Measurements from ENCODE around the gene TRAPPC13.
"Not testable (repeated sequence)": the region's sequence is repeated elsewhere in the genome, so short reads cannot be mapped to it uniquely, and the experiment has no call there.

TRAPPC13 gene

DNA sequence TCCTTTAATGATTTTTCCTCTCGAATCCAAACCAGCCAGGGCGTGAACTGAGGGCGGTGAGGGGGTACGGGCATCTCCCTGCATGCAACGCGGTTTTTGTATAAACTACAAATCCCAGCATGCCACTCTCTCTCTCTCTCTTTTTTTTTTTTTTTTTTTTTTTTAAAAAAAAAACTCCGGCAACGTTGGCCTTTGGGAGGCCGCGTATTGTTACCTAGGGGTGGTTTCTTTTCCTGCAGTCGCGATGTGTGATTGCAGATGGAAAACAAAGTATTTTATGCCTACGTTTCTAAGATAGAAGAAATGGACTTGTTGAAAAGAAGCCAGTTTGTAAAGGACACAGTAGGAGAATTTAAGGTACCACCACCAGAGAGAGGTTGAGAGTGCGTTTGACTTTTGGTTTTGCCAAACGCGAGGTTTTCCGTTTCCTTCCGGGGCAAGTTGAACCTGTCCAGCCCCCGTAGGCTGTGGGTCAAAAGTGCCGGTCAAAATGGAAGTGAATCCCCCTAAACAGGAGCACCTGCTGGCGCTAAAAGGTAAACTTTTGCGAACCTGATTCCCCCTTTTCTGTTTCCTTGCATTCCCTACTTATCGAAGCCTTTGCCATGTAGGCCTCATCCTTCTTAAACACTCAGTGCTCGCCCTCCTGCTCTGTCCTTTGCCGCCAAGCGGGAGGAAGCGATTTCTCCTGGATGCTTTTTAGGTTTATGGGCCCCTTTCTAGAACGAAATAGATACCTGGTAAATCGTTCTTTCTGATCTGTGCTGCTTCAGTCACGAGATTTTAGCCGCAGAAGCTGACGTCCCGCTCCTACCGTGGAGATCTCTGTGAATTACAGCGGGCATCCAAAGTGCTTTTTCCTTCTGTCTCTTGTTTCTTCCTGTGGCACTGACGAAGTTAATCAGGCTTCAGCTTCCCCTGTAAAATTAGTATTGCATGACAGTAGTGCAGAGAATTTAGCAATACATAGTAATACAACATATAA lies at the start of gene TRAPPC13, which contains the start of gene SHLD3:
TSS of gene TRAPPC13 (plus strand) at position 457 of the 985 bp plus-strand sequence. CDS start at position 491, 34 bp downstream.
TSS of gene SHLD3 (plus strand) at position 457 of the 985 bp plus-strand sequence. CDS start 4,561 bp downstream, outside the sequence.
- DNase-seq: peak; percentile 91

GRCh38 chr5:65577141-65577540 lies 47.7 kb upstream of the TRAPPC13 start:
- DNase-seq: no peak

DNA sequence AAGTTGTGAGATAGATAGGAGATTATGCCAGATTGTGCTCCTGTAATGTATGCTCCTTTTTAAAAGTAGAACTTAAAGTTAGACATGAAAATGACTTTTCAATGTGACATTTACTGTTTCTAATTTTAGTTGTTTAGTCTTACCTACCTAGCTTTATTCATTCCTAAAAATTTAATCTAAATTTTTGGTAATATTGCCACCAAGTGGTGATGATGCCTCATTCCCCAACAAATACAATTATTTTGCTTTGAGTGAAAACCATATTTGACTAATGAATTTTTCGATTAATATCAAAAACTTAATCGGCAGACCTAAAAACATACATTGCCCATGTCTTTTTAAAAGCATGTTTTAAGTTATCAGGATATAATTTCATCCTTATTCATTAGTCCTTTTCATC lies 36.1 kb upstream of the TRAPPC13 start:
- DNase-seq: no peak

- not testable (repeated sequence) for DNase-seq
Measured at GRCh38 chr5:65601761-65602160, 23.1 kb upstream of the TRAPPC13 start.

- peak; percentile 83 for DNase-seq
Measured at GRCh38 chr5:65611524-65611923, 13.3 kb upstream of the TRAPPC13 start.

DNA sequence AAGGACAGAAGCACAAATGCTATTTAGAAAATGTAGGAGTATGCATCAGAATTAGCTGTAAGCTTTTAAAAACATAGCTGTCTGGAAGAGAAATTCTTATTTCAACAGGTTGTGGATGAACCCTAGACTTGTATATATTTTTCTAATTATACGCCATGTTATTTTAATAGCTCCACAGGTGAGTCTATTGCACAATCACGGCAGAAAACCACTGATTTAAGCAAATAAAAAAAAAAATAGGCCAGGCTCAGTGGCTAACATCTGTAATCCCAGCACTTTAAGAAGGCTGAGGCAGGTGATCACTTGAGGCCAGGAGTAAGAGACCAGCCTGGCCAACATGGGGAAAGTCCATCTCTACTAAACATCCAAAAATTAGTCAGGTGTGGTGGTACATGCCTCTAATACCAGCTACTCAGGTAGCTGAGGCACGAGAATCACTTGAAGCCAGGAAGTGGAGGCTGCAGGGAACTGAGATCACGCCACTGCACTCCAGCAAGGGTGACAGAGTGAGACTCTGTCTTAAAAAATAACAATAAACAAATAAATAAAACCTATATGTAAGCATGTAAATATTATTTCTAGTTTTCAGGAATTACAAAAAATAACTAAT lies 12.4 kb upstream of the TRAPPC13 start:
- DNase-seq: peak; percentile 0

DNA sequence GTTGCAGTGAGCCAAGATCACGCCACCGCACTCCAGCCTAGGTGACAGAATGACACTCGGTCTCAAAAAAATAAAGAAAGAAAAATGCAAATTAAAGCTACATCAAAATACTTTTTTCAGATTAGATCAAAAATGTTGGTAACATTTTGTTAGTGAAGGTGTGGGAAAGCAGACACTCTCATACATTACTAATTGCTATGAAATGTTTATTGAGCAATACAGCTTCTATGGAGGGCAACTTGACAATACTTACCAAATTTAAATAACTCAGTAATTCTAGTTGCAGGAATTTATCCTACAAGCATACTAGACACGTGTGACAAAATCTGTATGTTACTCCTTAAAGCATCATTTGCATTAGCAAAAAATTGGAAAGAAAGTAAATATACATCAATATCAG lies 4.8 kb upstream of the TRAPPC13 start:
- no peak for DNase-seq

- not testable (repeated sequence) for DNase-seq
Measured at GRCh38 chr5:65621961-65622360, 2.9 kb upstream of the TRAPPC13 start.

DNA sequence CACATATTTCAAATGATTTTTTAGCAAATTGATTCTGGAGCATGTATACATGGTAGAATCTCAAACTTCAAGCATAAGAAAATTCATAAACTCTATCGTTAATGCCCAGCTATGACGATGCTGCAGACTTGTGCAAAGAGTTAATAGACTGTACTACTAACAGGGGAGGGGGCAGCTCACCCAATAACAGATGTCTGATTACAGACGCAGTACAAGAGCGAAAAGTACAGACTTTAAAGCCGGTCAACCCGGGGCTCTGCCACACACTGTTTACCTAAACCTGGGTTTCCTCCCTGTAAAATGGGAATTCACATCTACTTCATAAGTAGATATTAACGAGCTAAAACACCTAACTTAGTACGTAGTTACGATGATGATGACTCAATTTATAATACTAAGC lies 1.3 kb upstream of the TRAPPC13 start:
- no peak for DNase-seq

DNA sequence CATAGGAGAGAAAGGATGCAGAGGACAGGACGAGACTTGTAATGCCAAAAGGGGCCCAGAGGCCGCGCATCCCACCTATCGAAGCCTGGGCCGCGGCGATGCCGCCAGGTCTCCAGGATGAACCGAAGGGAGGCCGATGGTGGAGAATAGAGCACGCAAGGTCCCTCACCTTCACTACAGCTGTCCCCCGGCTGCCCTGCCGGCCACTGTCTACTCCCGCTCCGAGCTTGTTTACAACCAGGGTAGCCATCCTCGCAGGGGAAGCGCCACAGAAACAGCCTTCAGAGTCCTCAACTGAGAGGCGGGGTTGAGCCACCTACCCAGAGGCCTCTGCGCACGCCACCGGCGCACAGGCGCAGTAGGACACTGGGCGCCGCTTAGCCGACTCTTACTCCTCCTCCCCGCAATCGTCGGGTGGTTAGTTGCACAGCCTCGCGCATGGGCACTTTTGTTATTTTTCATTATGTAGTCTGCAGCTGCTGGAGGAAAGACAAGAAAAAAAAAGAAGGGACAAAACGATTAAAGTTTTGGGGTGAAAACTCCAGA lies 729 bp upstream of the TRAPPC13 start, which contains the start of gene TRIM23:
TSS of gene TRIM23 (minus strand) at position 309 of the 546 bp plus-strand sequence. CDS start at position 250, 59 bp downstream.
- peak; percentile 91 for DNase-seq

- no peak for DNase-seq
Measured at GRCh38 chr5:65625743-65626142, 916 bp downstream of the TRAPPC13 start.

- DNase-seq: no peak
Measured at GRCh38 chr5:65630981-65631380, 6.2 kb downstream of the TRAPPC13 start.

DNA sequence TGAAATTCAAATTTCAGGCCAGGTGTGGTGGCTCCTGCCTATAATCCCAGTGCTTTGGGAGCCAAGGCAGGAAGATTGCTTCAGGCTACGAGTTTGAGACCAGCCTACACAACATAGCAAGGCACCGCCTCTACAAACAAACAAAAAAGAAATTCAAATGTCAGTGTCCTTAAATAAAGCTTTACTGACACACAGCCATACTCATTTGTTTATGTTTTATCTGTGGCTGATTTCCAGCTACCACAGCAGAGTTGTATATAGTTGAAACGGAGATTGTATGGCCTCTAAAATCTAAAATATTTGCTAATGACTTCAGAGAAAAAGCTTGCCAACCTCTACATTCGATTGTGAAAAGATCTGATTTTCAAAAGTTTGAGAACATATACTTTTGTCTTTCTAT lies 15.4 kb downstream of the TRAPPC13 start:
- no peak for DNase-seq

DNA sequence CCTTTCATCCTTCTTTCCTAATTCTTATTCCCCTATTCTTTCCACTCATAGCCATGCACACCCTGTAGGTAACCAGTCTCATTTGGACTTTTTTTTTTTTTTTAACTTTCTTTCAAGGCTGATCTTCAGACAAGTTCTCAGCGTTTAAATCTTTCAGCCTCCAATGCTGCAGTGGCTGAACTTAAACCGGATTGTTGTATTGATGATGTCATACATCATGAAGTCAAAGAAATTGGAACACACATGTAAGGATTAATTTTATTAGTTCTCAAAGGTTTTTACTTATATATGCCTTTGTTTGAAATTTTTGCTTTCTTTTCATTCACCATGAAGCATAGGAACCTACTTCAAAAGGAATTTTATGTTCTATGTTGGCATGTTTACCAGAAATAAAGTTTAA lies 22.1 kb downstream of the TRAPPC13 start:
- no peak for DNase-seq

DNA sequence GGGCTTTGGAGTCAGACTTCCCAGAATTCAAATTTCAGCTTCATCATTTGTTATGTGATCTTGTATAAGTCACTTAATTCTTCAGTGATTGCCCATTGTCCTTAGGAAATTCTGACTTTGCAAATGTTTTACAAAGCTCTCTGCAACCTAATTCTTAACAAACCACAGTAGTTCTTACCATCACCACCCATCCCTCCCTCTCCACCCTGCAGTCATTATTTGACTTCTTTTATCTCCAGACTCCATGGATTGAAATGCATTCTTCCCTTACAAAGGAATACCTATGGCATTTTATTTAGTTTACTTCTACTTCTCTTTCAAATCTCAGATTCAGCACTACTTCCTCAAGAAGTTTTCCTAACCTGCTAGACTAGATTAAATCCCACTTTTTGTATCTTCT lies 23.1 kb downstream of the TRAPPC13 start:
- DNase-seq: no peak

- DNase-seq: no peak
Measured at GRCh38 chr5:65651144-65651543, 26.3 kb downstream of the TRAPPC13 start.

DNA sequence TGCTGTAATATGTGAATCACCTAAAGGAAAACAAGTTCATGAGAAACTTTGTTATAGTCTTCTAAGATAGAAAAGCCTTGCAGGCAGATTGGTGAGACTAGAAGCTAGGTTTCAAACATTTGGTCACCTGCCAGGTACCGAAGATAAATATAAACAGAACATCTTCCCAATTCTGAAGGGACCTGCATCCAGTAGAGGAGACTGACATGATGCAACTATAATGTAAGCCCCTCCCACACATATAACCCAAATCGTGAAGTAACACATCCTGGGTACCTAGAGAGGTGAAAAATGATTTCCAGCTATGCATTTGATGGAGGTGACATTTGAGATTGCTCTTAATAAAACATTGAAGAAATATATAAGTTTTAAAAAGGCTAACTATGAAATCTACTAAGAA lies 29.9 kb downstream of the TRAPPC13 start:
- no peak for DNase-seq

DNA sequence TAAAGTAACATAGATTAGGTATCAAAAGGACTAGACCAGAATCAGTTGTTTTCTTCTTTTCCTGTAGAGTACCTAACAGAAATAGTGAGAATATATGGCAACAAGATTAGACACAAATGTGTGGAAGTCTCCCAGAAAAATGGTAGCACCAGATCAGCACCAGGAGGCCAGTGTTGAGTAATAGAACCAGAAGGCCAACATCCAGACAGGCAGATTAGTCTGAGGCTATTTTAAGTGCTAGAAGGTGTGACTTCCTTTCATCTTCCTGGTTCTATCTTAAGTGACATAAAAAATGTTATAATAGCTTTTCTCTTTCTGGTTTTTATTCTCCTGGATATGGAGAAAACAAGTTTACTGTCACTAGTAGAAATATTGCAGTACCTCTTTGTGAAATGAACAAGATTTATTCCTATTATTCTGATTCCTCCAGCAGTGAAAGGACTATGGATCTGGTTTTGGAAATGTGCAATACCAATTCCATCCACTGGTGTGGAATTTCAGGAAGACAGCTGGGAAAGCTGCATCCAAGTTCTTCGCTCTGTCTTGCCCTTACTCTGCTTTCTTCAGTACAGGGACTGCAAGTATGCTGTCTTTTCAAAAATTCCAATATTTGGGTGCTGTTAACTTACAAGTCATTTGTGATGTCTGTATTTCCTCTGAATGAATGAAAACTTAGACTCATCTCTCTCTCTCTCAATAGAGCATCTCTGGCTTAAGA lies 39.1 kb downstream of the TRAPPC13 start:
- no peak for DNase-seq

- no peak for DNase-seq
Measured at GRCh38 chr5:65668696-65669095, 43.9 kb downstream of the TRAPPC13 start.

DNA sequence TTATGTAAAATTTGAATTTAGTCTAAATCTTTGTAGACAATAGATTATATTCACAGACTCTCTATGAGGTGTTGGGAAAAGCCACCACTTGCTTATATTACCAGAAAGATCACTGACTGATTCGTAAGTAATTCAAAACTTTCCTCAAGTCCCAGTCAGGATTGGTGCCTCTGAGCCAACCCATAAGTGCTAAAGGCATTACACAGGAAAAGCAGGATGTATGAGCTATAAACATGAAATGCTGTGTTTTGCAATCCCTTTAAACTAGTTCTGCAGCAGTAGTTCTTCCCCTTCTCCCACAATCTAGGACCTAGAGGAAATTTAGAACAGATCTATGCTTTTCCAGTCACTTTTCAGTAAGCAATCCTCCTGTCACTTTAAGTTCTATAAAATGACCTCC lies 48.0 kb downstream of the TRAPPC13 start:
- no peak for DNase-seq

GRCh38 chr5:65674749-65675148 lies 49.9 kb downstream of the TRAPPC13 start:
- no peak for DNase-seq

DNA sequence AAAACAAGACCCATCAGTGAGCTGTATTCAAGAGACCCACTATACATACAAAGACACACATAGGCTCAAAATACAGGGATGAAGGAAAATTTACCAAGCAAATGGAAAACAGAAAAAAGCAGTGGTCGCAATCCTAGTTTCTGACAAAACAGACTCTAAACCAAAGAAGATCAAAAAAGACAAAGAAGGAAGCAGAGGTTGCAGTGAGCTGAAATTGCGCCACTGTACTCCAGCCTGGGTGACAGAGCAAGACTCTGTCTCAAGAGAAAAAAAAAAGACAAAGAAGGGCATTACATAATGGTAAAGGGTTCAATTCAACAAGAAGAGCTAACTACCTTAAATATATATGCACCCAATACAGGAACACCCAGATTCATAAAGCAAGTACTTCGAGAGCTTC lies 51.2 kb downstream of the TRAPPC13 start:
- DNase-seq: not testable (repeated sequence)

GRCh38 chr5:65682148-65682547 lies 57.3 kb downstream of the TRAPPC13 start:
- no peak for DNase-seq

Data from NCI-H2029 (cell line).